H9 (cell line): ENCODE results near the gene ZNF354C. TPM values are rescaled to one million over a fixed set of nuclear protein-coding genes. Genes with fewer than 3 reads are reported as not detected.

Experiments used
- DNase-seq: peaks from one replicate; pipeline ENCODE4 v3.0.0-alpha.2; 2017
- H2AFZ ChIP-seq: one replicate; pipeline ENCODE4 v1.6.1; 2013; ENCODE audit warnings: mild to moderate bottlenecking, low read length, control low read depth, moderate library complexity
- H2AK5ac ChIP-seq: 2 replicates; pipeline ENCODE4 v1.6.1; 2013; ENCODE audit warnings: low read length, control low read depth, mixed read lengths; ENCODE audit not compliant: insufficient read length
- H2BK120ac ChIP-seq: one replicate; pipeline ENCODE4 v1.6.1; 2013; ENCODE audit warnings: low read depth, mild to moderate bottlenecking, low read length, control low read depth, inconsistent platforms; ENCODE audit not compliant: poor library complexity, severe bottlenecking
- H2BK12ac ChIP-seq: 2 replicates; pipeline ENCODE4 v1.6.1; 2013; ENCODE audit warnings: low read length, control low read depth, mixed read lengths, low read depth; ENCODE audit not compliant: insufficient read length
- H2BK15ac ChIP-seq: 2 replicates; pipeline ENCODE4 v1.6.1; 2013; ENCODE audit warnings: low read depth, low read length, control low read depth
- H2BK20ac ChIP-seq: one replicate; pipeline ENCODE4 v1.6.1; 2013; ENCODE audit warnings: low read depth, mild to moderate bottlenecking, low read length, control low read depth, inconsistent platforms; ENCODE audit not compliant: poor library complexity, severe bottlenecking
- H2BK5ac ChIP-seq: 2 replicates; pipeline ENCODE4 v1.6.1; 2013; ENCODE audit warnings: low read length, control low read depth, mixed read lengths; ENCODE audit not compliant: insufficient read length
- H3K14ac ChIP-seq: 2 replicates; pipeline ENCODE4 v1.6.1; 2013; ENCODE audit warnings: low read length, control low read depth; ENCODE audit not compliant: insufficient read depth
- H3K18ac ChIP-seq: 2 replicates; pipeline ENCODE4 v1.6.1; 2013; ENCODE audit warnings: low read depth, mild to moderate bottlenecking, mixed read lengths, low read length, control low read depth; ENCODE audit not compliant: insufficient read length
- H3K23ac ChIP-seq: 2 replicates; pipeline ENCODE4 v1.6.1; 2013; ENCODE audit warnings: low read length, control low read depth, mixed read lengths, low read depth; ENCODE audit not compliant: insufficient read length
- H3K23me2 ChIP-seq: 2 replicates; pipeline ENCODE4 v1.6.1; 2013; ENCODE audit warnings: low read depth, mild to moderate bottlenecking, mixed read lengths, low read length, control low read depth; ENCODE audit not compliant: insufficient read length, poor library complexity, severe bottlenecking
- H3K27ac ChIP-seq: 2 replicates; pipeline ENCODE4 v1.5.1; 2013; ENCODE audit warnings: low read length, control low read depth, mixed read lengths, low read depth; ENCODE audit not compliant: insufficient read length
- H3K27me3 ChIP-seq: 2 replicates; pipeline ENCODE4 v1.6.1; 2013; ENCODE audit warnings: low read length, control low read depth, inconsistent platforms; ENCODE audit not compliant: insufficient read depth
- H3K4ac ChIP-seq: 2 replicates; pipeline ENCODE4 v1.6.1; 2013; ENCODE audit warnings: low read depth, mild to moderate bottlenecking, control low read depth, inconsistent platforms, low read length, moderate library complexity
- H3K4me1 ChIP-seq: 2 replicates; pipeline ENCODE4 v1.6.1; 2013; ENCODE audit warnings: low read length, control low read depth, inconsistent platforms; ENCODE audit not compliant: insufficient read depth
- H3K4me2 ChIP-seq: 2 replicates; pipeline ENCODE4 v1.6.1; 2013; ENCODE audit warnings: low read length, control low read depth, mixed read lengths; ENCODE audit not compliant: insufficient read length, insufficient read depth
- H3K56ac ChIP-seq: 2 replicates; pipeline ENCODE4 v1.6.1; 2013; ENCODE audit warnings: low read depth, mild to moderate bottlenecking, mixed read lengths, low read length, control low read depth; ENCODE audit not compliant: insufficient read length
- H3K79me1 ChIP-seq: 2 replicates; pipeline ENCODE4 v1.6.1; 2013; ENCODE audit warnings: low read depth, mild to moderate bottlenecking, moderate library complexity, low read length, control low read depth, inconsistent platforms; ENCODE audit not compliant: insufficient read depth, poor library complexity, severe bottlenecking
- H3K79me2 ChIP-seq: 2 replicates; pipeline ENCODE4 v1.6.1; 2013; ENCODE audit warnings: low read length, control low read depth, inconsistent platforms; ENCODE audit not compliant: insufficient read depth
- H3K9ac ChIP-seq: 2 replicates; pipeline ENCODE4 v1.6.1; 2013; ENCODE audit warnings: low read length, control low read depth, mixed read lengths; ENCODE audit not compliant: insufficient read length; ENCODE audit errors: extremely low read depth
- H3K9me3 ChIP-seq: one replicate; pipeline ENCODE4 v1.6.1; 2013; ENCODE audit warnings: low read depth, low read length, inconsistent platforms; ENCODE audit not compliant: control insufficient read depth
- H3T11ph ChIP-seq: one replicate; pipeline ENCODE4 v1.6.1; 2013; ENCODE audit warnings: mild to moderate bottlenecking, low read length, control low read depth, inconsistent platforms
- H4K20me1 ChIP-seq: one replicate; pipeline ENCODE4 v1.6.1; 2013; ENCODE audit not compliant: control insufficient read depth, insufficient read length, insufficient read depth
- H4K5ac ChIP-seq: 2 replicates; pipeline ENCODE4 v1.6.1; 2013; ENCODE audit warnings: low read depth, mild to moderate bottlenecking, mixed read lengths, low read length, control low read depth; ENCODE audit not compliant: insufficient read length
- H4K8ac ChIP-seq: replicated peaks from 2 replicates; pipeline ENCODE4 v1.6.1; 2013; ENCODE audit warnings: low read length, control low read depth, mixed read lengths, low read depth; ENCODE audit not compliant: insufficient read length
- H4K91ac ChIP-seq: 2 replicates; pipeline ENCODE4 v1.6.1; 2013; ENCODE audit warnings: low read depth, mild to moderate bottlenecking, moderate library complexity, mixed read lengths, low read length, control low read depth; ENCODE audit not compliant: insufficient read length
- H3K27ac Mint-ChIP-seq, 3 experiments: 2 replicates in 2 of 3; 3 replicates in 1 of 3; pipeline ENCODE4 v1.8.0; 2020 to 2021; ENCODE audit warnings: mixed read lengths in 3 of 3, mild to moderate bottlenecking in 1 of 3, moderate library complexity in 1 of 3
- H3K27me3 Mint-ChIP-seq: 2 replicates; pipeline ENCODE4 v1.8.0; 2021; ENCODE audit warnings: low read depth, mild to moderate bottlenecking, moderate library complexity, mixed read lengths
- H3K36me3 Mint-ChIP-seq, 3 experiments: 2 replicates in 2 of 3; 3 replicates in 1 of 3; pipeline ENCODE4 v1.8.0; 2020 to 2021; ENCODE audit warnings: low read depth in 3 of 3, mixed read lengths in 3 of 3; ENCODE audit not compliant: insufficient read depth in 1 of 3
- H3K4me1 Mint-ChIP-seq, 2 experiments: 2 replicates each; pipeline ENCODE4 v1.8.0; 2020; ENCODE audit warnings: mixed read lengths in 2 of 2
- H3K4me3 Mint-ChIP-seq, 2 experiments: 2 replicates in 1 of 2; 3 replicates in 1 of 2; pipeline ENCODE4 v1.8.0; 2020 to 2021; ENCODE audit warnings: mild to moderate bottlenecking in 2 of 2, mixed read lengths in 2 of 2, moderate library complexity in 1 of 2
- H3K9me3 Mint-ChIP-seq, 2 experiments: 2 replicates in 1 of 2; 3 replicates in 1 of 2; pipeline ENCODE4 v1.8.0; 2020; ENCODE audit warnings: mild to moderate bottlenecking in 2 of 2, mixed read lengths in 2 of 2, moderate library complexity in 1 of 2
- CTCF ChIP-seq: fragments of 200-600 bp; sonication (generic); conservative IDR thresholded peaks from 3 replicates; pipeline ENCODE4 v1.8.0; 2021; ENCODE audit warnings: antibody characterized with exemption, mild to moderate bottlenecking
- WGBS: extraction: QIAGEN DNeasy Blood & Tissue Kit; methylation state at CpG from one replicate; pipeline ENCODE4 v1.1.7; 2013; ENCODE audit warnings: missing lambda C conversion rate, low lambda C conversion rate, mixed read lengths; ENCODE audit not compliant: insufficient read length; ENCODE audit errors: extremely low coverage; 5-methylcytosine and 5-hydroxymethylcytosine counted together
- total RNA-seq: library from RNA; stranded (reverse); gene quantifications from 2 replicates; pipeline ENCODE4 v1.2.1, GENCODE V29; 2021

ZNF354C gene
- total RNA-seq, 1 experiment from 2014 or later: 5.4 TPM

GRCh38 chr5:179033004-179033580 is 27.1 kb upstream of the ZNF354C start:
- no peaks in the 10 kb centered on the region for H3K23me2 ChIP-seq
- no CpG with 5 or more reads among the region's 7 CpGs for WGBS
- no peak overlapping the region for H3K9ac ChIP-seq
- no peaks in the 10 kb centered on the region for H4K20me1 ChIP-seq
- H2AK5ac ChIP-seq: no peak overlapping the region
- no peak overlapping the region for H3K4ac ChIP-seq
- no peak overlapping the region for H4K8ac ChIP-seq
- no peaks in the 10 kb centered on the region for H3K79me2 ChIP-seq
- no peak overlapping the region for H3K27ac ChIP-seq
- no peaks in the 10 kb centered on the region for H3K4me1 ChIP-seq
- no peak overlapping the region for H3K18ac ChIP-seq
- no peak overlapping the region for H4K5ac ChIP-seq
- no peak overlapping the region for H2BK120ac ChIP-seq
- H3K56ac ChIP-seq: no peak overlapping the region
- no peak overlapping the region for H2BK5ac ChIP-seq
- Mint-ChIP-seq H3K4me1 (no peaks in the 10 kb centered on the region), H3K36me3 (peaks cover 74 to 88% (median 75%) of the 10 kb centered on the region in 3 experiments), H3K9me3 (peaks cover 94 to 96% of the 10 kb centered on the region in 2 experiments), H3K27me3 (peaks cover 32% of the 10 kb centered on the region), H3K27ac (no peak overlapping the region), H3K4me3 (no peak overlapping the region)
- no peak overlapping the region for H2BK15ac ChIP-seq
- H3K9me3 ChIP-seq: peaks cover 91% of the 10 kb centered on the region
- no peak overlapping the region for H2BK12ac ChIP-seq
- DNase-seq: no peak
- no peak overlapping the region for H2BK20ac ChIP-seq
- no peaks in the 10 kb centered on the region for H3K79me1 ChIP-seq
- H3K27me3 ChIP-seq: no peaks in the 10 kb centered on the region
- H3K14ac ChIP-seq: no peak overlapping the region
- no peak overlapping the region for H3T11ph ChIP-seq
- no peak overlapping the region for H2AFZ ChIP-seq
- H3K4me2 ChIP-seq: no peak overlapping the region
- no peak for TF ChIP-seq CTCF
- no peak overlapping the region for H3K23ac ChIP-seq
- no peak overlapping the region for H4K91ac ChIP-seq
